Spleen (tissue), 11 donors: ENCODE results near the gene MSANTD1. TPM values are rescaled to one million over a fixed set of nuclear protein-coding genes. Genes with fewer than 3 reads are reported as not detected.
A peak's percentile ranks its signal among the peaks of the same experiment; 100 is the strongest.

ENCODE experiments used
- DNase-seq: peaks from one replicate; pipeline ENCODE4 v3.0.0-alpha.2; 2020
- H3K27ac ChIP-seq, 8 donors: fragments of 200-600 bp; sonication (generic) in 7 of 8; 1 replicate in 4 of 8; 2 replicates in 4 of 8; pipeline versions ENCODE4 v1.5.0 to v1.8.0; 2016 to 2021; ENCODE audit warnings: inconsistent platforms in 4 of 8, mild to moderate bottlenecking in 4 of 8, moderate library complexity in 1 of 8
- H3K27me3 ChIP-seq, 7 donors: fragments of 200-600 bp; sonication (generic) in 6 of 7; replicated peaks in 1 of 7; 1 replicate in 4 of 7; 2 replicates in 3 of 7; pipeline versions ENCODE4 v1.5.0 to v1.8.0; 2016 to 2021; ENCODE audit warnings: inconsistent platforms in 3 of 7, mild to moderate bottlenecking in 1 of 7
- H3K36me3 ChIP-seq, 6 donors: fragments of 200-600 bp; sonication (generic) in 5 of 6; 1 replicate in 4 of 6; 2 replicates in 2 of 6; pipeline versions ENCODE4 v1.5.0 to v1.8.0; 2016 to 2021; ENCODE audit warnings: inconsistent platforms in 2 of 6
- H3K4me1 ChIP-seq, 6 donors: fragments of 200-600 bp; sonication (generic) in 5 of 6; 1 replicate in 3 of 6; 2 replicates in 3 of 6; pipeline versions ENCODE4 v1.5.0 to v1.8.0; 2016 to 2021; ENCODE audit warnings: inconsistent platforms in 3 of 6
- H3K4me3 ChIP-seq, 8 donors: fragments of 200-600 bp; sonication (generic) in 7 of 8; 1 replicate in 4 of 8; 2 replicates in 4 of 8; pipeline versions ENCODE4 v1.5.0 to v1.8.0; 2016 to 2021; ENCODE audit warnings: inconsistent platforms in 4 of 8, mild to moderate bottlenecking in 4 of 8, moderate library complexity in 2 of 8
- H3K9me3 ChIP-seq, 8 donors: fragments of 200-600 bp; sonication (generic) in 7 of 8; 1 replicate in 4 of 8; 2 replicates in 4 of 8; pipeline versions ENCODE4 v1.5.0 to v1.8.0; 2016 to 2021; ENCODE audit warnings: inconsistent platforms in 4 of 8
- POLR2A ChIP-seq, 3 donors: fragments of 450-650 bp; IDR thresholded peaks; one replicate each; pipeline ENCODE4 v1.5.1; 2017; ENCODE audit warnings: antibody characterized with exemption in 3 of 3, mild to moderate bottlenecking in 1 of 3
- POLR2AphosphoS5 ChIP-seq, 3 donors: sonication (generic); formaldehyde crosslinking; IDR thresholded peaks; one replicate each; pipeline ENCODE4 v1.5.1; 2017; ENCODE audit warnings: antibody characterized with exemption in 3 of 3
- WGBS, 5 donors: extraction: QIAGEN DNeasy Blood & Tissue Kit in 3 of 5; methylation state at CpG; one replicate each; pipeline versions ENCODE4 v1.1.5 to v1.1.7; 2013 to 2018; 5-methylcytosine and 5-hydroxymethylcytosine counted together
- intact Hi-C: fragments of 100-400 bp; cut with DNase I; formaldehyde crosslinking; loops from one replicate; pipeline ENCODE4 v1.15.0; 2023; ENCODE audit warnings: low total_unique reads
- polyA plus RNA-seq, 3 donors: library from polyadenylated mRNA; stranded (reverse); fragments of 200-250 nt; gene quantifications; one replicate each; pipeline ENCODE4 v1.2.1, GENCODE V29; 2013
- total RNA-seq, 7 donors: library from RNA; depleted of rRNA in 3 of 7; stranded (reverse); fragments of >200 nt in 3 of 7; fragmentation: NEBNext Ultra II Directional in 4 of 7; extraction: Animal tissue kit (Norgen Biotek cat#: 25700) in 4 of 7; gene quantifications; one replicate each; pipeline versions ENCODE4 v1.1.0 to v1.2.1, GENCODE V29; 2016 to 2021
- TF ChIP-seq, protein P1 (sequence below), 11 experiments: fragments of 200-600 bp in 7 of 11; fragments of 450-650 bp in 4 of 11; sonication (generic) in 4 of 11; IDR thresholded peaks in 8 of 11; conservative IDR thresholded peaks in 3 of 11; 1 replicate in 7 of 11; 2 replicates in 4 of 11; pipeline versions ENCODE4 v1.4.0 to v1.8.0; 2016 to 2021; ENCODE audit warnings: antibody characterized with exemption in 11 of 11, inconsistent platforms in 4 of 11, mild to moderate bottlenecking in 1 of 11
- donor health status: healthy with polysubstance abuse.
- donor health status: DM: no; HTN: no; CAD: no; lungs with moderate emphysema.
- donor health status: DM: no; HTN: no; CAD: no.
- donor health status: Bipolar disorder and iron deficiency.
- donor health status: healthy.
- donor health status: DM: no; HTN: no; CAD: no.
- donor health status: DM: yes; HTN: yes; CAD: no.

The MSANTD1 gene
- total and polyA plus RNA-seq, 10 donors, result 0.41 to 2.8 (median 1.8) TPM

DNA sequence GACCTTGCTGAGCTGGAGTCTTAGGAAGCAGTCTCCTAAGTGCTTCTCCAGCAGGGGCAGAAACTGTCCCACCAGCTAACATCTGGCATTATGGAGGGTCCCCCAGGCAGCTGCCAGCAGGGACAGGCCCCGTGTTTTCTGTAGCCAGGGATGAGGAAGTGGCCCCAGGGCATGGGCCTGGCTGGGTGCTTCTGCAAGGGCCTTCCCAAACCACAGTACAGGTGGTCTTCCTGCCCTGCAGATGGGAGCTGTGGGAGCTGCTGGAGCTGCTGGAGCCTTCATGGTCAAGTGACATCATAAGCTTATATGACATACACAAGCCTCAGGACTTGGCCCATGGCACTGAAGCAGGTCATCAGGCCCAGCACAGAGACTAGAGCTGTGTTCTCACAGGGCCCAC, 5.0 kb upstream of the MSANTD1 start:
- Histone ChIP-seq H3K9me3 (no peaks in the 10 kb centered on the region), H3K27me3 (no peaks in the 10 kb centered on the region), H3K4me1 (peaks cover 0 to 4% (median 0%) of the 10 kb centered on the region in 6 donors), H3K27ac (no peak overlapping the region), H3K36me3 (peaks cover 0 to 64% (median 27%) of the 10 kb centered on the region in 6 donors), H3K4me3 (no peak overlapping the region)
- TF ChIP-seq, protein P1, sequence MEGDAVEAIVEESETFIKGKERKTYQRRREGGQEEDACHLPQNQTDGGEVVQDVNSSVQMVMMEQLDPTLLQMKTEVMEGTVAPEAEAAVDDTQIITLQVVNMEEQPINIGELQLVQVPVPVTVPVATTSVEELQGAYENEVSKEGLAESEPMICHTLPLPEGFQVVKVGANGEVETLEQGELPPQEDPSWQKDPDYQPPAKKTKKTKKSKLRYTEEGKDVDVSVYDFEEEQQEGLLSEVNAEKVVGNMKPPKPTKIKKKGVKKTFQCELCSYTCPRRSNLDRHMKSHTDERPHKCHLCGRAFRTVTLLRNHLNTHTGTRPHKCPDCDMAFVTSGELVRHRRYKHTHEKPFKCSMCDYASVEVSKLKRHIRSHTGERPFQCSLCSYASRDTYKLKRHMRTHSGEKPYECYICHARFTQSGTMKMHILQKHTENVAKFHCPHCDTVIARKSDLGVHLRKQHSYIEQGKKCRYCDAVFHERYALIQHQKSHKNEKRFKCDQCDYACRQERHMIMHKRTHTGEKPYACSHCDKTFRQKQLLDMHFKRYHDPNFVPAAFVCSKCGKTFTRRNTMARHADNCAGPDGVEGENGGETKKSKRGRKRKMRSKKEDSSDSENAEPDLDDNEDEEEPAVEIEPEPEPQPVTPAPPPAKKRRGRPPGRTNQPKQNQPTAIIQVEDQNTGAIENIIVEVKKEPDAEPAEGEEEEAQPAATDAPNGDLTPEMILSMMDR (IDR thresholded peaks at IDR 0.05 in 8 of 11, conservative IDR thresholded peaks at IDR 0.05 in 3 of 11), result no peak
- TF ChIP-seq POLR2AphosphoS5 (IDR thresholded peaks at IDR 0.05) (no peak), POLR2A (IDR thresholded peaks at IDR 0.05) (no peak)
- WGBS, 5 donors, result 19 to 20% (median 20%) methylated on average over 1 of the region's 1 CpG
- intact Hi-C loops, result no loop called here
- no peak for DNase-seq

DNA sequence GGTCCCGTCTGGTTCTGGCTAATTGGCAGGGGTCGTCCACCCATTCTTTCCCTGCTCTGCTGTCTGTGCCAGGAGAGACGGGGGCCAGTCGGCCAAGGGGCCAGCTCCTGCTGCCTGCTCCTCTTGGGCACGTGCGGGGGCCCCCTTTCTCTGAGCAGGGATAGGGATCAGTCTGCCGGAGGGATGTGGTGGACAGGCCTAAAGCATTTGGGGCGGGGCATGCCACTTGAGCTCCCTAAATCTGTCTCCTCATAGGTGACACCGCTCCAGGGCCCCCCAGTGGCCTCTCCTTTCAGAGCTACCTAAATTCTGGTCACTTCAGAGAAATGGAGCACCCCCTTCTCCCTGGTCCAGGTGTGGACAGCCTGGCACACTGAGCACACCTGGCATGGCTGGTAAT, 4.2 kb upstream of the MSANTD1 start:
- H3K27ac ChIP-seq, result no peak overlapping the region
- H3K9me3 ChIP-seq, result no peaks in the 10 kb centered on the region
- H3K27me3 ChIP-seq, result no peaks in the 10 kb centered on the region
- H3K4me3 ChIP-seq, result no peak overlapping the region
- WGBS, 5 donors, result 85 to 95% (median 92%) methylated on average over 8 to 9 of the region's 9 CpGs
- TF ChIP-seq, protein P1 (IDR thresholded peaks at IDR 0.05 in 8 of 11, conservative IDR thresholded peaks at IDR 0.05 in 3 of 11), result no peak
- TF ChIP-seq POLR2AphosphoS5 (IDR thresholded peaks at IDR 0.05) (no peak), POLR2A (IDR thresholded peaks at IDR 0.05) (no peak)
- H3K36me3 ChIP-seq, result peaks cover 0 to 57% (median 20%) of the 10 kb centered on the region in 6 donors
- intact Hi-C loops, result no loop called here
- no peak for DNase-seq
- H3K4me1 ChIP-seq, result peaks cover 0 to 4% (median 0%) of the 10 kb centered on the region in 6 donors

DNA sequence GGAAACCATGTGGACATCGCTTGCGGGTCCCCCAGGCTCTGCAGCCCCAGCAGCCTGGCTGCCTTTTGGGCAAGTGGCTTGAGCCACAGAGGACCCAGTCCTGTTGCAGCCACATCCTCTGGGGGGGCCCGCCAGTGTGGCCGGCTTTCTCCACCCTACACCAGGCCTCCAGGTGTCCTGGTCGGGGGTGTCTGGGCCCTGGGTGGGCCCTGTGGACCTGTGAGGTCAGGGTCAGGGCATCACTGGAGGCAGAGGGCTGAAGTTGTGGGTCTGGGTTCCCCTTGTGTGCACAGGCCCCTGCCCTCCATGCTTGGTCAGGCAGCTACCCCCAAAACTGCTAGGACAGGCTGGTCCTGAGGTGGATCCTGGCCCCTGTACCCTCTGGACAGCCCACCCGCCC, 3.3 kb upstream of the MSANTD1 start:
- WGBS, 5 donors, result 77 to 93% (median 87%) methylated on average over 1 to 6 of the region's 6 CpGs
- peaks cover 0 to 47% (median 10%) of the 10 kb centered on the region in 6 donors for H3K36me3 ChIP-seq
- H3K27me3 ChIP-seq, result no peaks in the 10 kb centered on the region
- H3K9me3 ChIP-seq, result no peaks in the 10 kb centered on the region
- TF ChIP-seq POLR2A (IDR thresholded peaks at IDR 0.05), result no peak
- TF ChIP-seq, protein P1 (IDR thresholded peaks at IDR 0.05 in 8 of 11, conservative IDR thresholded peaks at IDR 0.05 in 3 of 11), result no peak
- TF ChIP-seq POLR2AphosphoS5 (IDR thresholded peaks at IDR 0.05), result no peak
- no peak overlapping the region for H3K27ac ChIP-seq
- no peak overlapping the region for H3K4me3 ChIP-seq
- H3K4me1 ChIP-seq, result peaks cover 0 to 4% (median 0%) of the 10 kb centered on the region in 6 donors
- intact Hi-C loops, result no loop called here
- no peak for DNase-seq

DNA sequence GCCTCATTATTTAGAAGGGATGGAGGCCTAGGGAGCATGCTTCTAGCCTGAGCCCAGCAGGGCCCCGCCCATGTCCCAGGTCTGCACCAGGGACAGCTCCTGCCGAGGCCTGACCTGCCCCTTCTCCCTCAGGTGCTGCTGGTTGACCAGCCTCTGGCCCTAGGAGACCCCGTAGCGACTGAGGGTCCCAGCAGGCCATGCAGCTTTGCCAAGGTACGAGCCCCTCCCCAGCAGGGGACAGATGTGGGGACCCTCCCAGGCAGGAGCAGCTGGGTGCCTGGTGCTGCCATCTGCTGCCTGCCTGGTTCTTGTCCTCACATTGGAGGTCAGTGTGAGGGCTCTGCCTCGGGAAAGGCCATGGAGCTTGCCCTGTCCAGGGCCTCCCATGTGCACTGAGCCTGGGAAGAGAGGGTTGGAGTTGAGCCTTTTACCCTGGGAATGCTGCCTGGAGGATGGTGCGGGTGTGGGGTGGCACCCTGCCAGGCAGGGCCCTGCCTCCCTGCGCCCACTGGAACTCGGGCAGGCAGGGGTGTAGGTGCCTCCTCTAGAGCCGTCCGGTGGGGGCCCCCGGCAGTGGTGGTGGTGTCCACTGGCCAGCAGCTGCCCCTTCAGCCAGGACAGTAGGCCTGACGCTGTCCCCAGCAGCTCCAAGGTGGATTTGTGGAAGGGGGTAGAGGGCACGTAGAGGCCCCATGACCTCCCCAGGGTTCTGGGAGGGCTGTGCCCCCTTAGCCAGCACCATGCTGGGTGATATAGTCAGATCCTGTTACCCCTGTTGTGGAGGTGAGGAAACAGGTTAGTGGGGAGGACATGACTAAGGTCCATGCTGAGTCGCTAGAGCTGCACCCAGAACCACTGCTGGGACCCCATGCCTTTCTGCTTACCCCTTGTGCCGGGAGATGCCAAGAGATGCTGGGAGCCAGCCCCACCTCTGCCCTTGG, 2.2 kb upstream of the MSANTD1 start:
- peak in 1 of 3 donors; percentile 42 for TF ChIP-seq POLR2AphosphoS5 (IDR thresholded peaks at IDR 0.05)
- TF ChIP-seq POLR2A (IDR thresholded peaks at IDR 0.05), result no peak
- Histone ChIP-seq H3K27me3 (no peaks in the 10 kb centered on the region), H3K36me3 (peaks cover 0 to 37% (median 3%) of the 10 kb centered on the region in 6 donors), H3K9me3 (no peaks in the 10 kb centered on the region), H3K4me1 (peaks cover 0 to 4% (median 0%) of the 10 kb centered on the region in 6 donors), H3K27ac (no peak overlapping the region), H3K4me3 (no peak overlapping the region)
- WGBS, 5 donors, result 70 to 90% (median 83%) methylated on average over 4 to 16 of the region's 16 CpGs
- no peak for DNase-seq
- intact Hi-C loops, result no loop called here
